GM12878 (cell line): Measurements from ENCODE around the gene RALBP1. TPM values are rescaled to one million over a fixed set of nuclear protein-coding genes. Genes with fewer than 3 reads are reported as not detected.

ENCODE experiments used
- ATAC-seq: fragments of 200-7000 bp; cut with Tn5 transposase; 3 replicates; pipeline ENCODE4 v1.9.1; 2020; ENCODE audit warnings: mild to moderate bottlenecking, moderate library complexity
- BruUV-seq: library from RNA; stranded (reverse); fragments of 400-500 nt; replicated peaks from 2 replicates; lab custom pipeline; 2021; lab: Mats Ljungman, UMichigan
- CTCF ChIA-PET: fragments of 300-600 bp; sonication (Branson Sonifier 250); formaldehyde crosslinking; extraction: SDS; loops from one replicate; lab custom pipeline; 2021; ENCODE audit warnings: inconsistent platforms; lab: Yijun Ruan, JAX
- POLR2A ChIA-PET: fragments of 350-600 bp; formaldehyde crosslinking; extraction: SDS; loops from one replicate; lab custom pipeline; 2021; ENCODE audit warnings: inconsistent platforms; lab: Charles Lee
- RAD21 ChIA-PET: fragments of 300-600 bp; sonication (Branson Sonifier 250); formaldehyde crosslinking; loops from one replicate; lab custom pipeline; 2023; ENCODE audit warnings: antibody characterized with exemption; ENCODE audit not compliant: unreplicated experiment; lab: Charles Lee
- SMC1A ChIA-PET: fragments of 300-600 bp; sonication (Branson Sonifier 250); formaldehyde crosslinking; loops from one replicate; lab custom pipeline; 2023; ENCODE audit not compliant: unreplicated experiment, uncharacterized antibody; lab: Charles Lee
- DNase-seq: peaks from one replicate; pipeline ENCODE4 v3.0.0-alpha.2; 2011; ENCODE audit warnings: low read depth, low spot score
- FAIRE-seq: peaks from 3 replicates; lab custom pipeline; 2011; peaks lifted over from hg19 to GRCh38; lab: Jason Lieb, UNC
- H2AFZ ChIP-seq: 2 replicates; pipeline ENCODE4 v1.6.0; 2011; ENCODE audit warnings: low read depth, low read length, control low read depth; ENCODE audit not compliant: control insufficient read depth
- H3K27ac ChIP-seq: 2 replicates; pipeline ENCODE4 v1.5.1; 2011; ENCODE audit warnings: control low read depth; ENCODE audit not compliant: control insufficient read depth, insufficient read depth
- H3K27me3 ChIP-seq, 2 experiments: replicated peaks in 1 of 2; 2 replicates each; pipeline versions ENCODE4 v1.6.0 to v1.6.1; 2011; ENCODE audit warnings: low read length in 1 of 2; ENCODE audit not compliant: control insufficient read depth in 2 of 2, insufficient read depth in 2 of 2
- H3K36me3 ChIP-seq, 2 experiments: 2 replicates each; pipeline ENCODE4 v1.5.1; 2011; ENCODE audit warnings: low read length in 1 of 2; ENCODE audit not compliant: control insufficient read depth in 2 of 2, insufficient read depth in 2 of 2
- H3K4me1 ChIP-seq: 2 replicates; pipeline ENCODE4 v1.6.1; 2011; ENCODE audit warnings: mild to moderate bottlenecking, low read length, moderate library complexity, mixed read lengths; ENCODE audit not compliant: control insufficient read depth, insufficient read depth
- H3K4me2 ChIP-seq: 2 replicates; pipeline ENCODE4 v1.6.0; 2011; ENCODE audit warnings: control low read depth; ENCODE audit not compliant: control insufficient read depth, insufficient read depth
- H3K4me3 ChIP-seq: fragments of 200-600 bp; sonication (generic); 2 replicates; pipeline ENCODE4 v1.5.1; 2016
- H3K79me2 ChIP-seq: 2 replicates; pipeline ENCODE4 v1.6.0; 2011; ENCODE audit warnings: low read length; ENCODE audit not compliant: control insufficient read depth, insufficient read depth
- H3K9ac ChIP-seq: 2 replicates; pipeline ENCODE4 v1.8.0; 2011; ENCODE audit warnings: low read length, control low read depth, mixed read lengths; ENCODE audit not compliant: control insufficient read depth, insufficient read depth
- H3K9me3 ChIP-seq: replicated peaks from 3 replicates; pipeline ENCODE4 v1.5.1; 2011; ENCODE audit warnings: mild to moderate bottlenecking, low read length; ENCODE audit not compliant: control insufficient read depth, insufficient read depth
- H4K20me1 ChIP-seq: 2 replicates; pipeline ENCODE4 v1.6.0; 2011; ENCODE audit not compliant: control insufficient read depth, insufficient read depth
- ATF7 ChIP-seq: fragments of 450-650 bp; IDR thresholded peaks from 2 replicates; pipeline ENCODE4 v1.6.1; 2016; ENCODE audit warnings: low read depth, mild to moderate bottlenecking
- BCLAF1 ChIP-seq: fragments of 450-650 bp; IDR thresholded peaks from 2 replicates; pipeline ENCODE4 v1.6.1; 2017; ENCODE audit warnings: antibody characterized with exemption, mild to moderate bottlenecking, moderate library complexity
- CHD4 ChIP-seq: fragments of 200-600 bp; sonication (generic); IDR thresholded peaks from 2 replicates; pipeline ENCODE4 v1.6.1; 2016; ENCODE audit warnings: mild to moderate bottlenecking
- DPF2 ChIP-seq: fragments of 450-650 bp; IDR thresholded peaks from 2 replicates; pipeline ENCODE4 v1.6.1; 2017; ENCODE audit warnings: mild to moderate bottlenecking
- IKZF1 ChIP-seq: fragments of 450-650 bp; conservative IDR thresholded peaks from 2 replicates; pipeline ENCODE4 v1.6.1; 2017; ENCODE audit warnings: antibody characterized with exemption, mild to moderate bottlenecking
- IKZF2 ChIP-seq, 2 experiments: fragments of 450-650 bp; IDR thresholded peaks; 2 replicates each; pipeline ENCODE4 v1.6.1; 2017; ENCODE audit warnings: mild to moderate bottlenecking in 2 of 2, moderate library complexity in 2 of 2
- MEF2A ChIP-seq: IDR thresholded peaks from 2 replicates; pipeline ENCODE4 v1.6.1; 2011; ENCODE audit warnings: low read depth, mild to moderate bottlenecking, low read length, moderate library complexity; ENCODE audit not compliant: insufficient read depth
- MTA2 ChIP-seq: fragments of 450-650 bp; IDR thresholded peaks from 2 replicates; pipeline ENCODE4 v1.6.1; 2016; ENCODE audit warnings: low read depth, mild to moderate bottlenecking, moderate library complexity
- NKRF ChIP-seq: fragments of 450-650 bp; conservative IDR thresholded peaks from 2 replicates; pipeline ENCODE4 v1.6.1; 2017; ENCODE audit warnings: mild to moderate bottlenecking, moderate library complexity
- PAX5 ChIP-seq: IDR thresholded peaks from 2 replicates; pipeline ENCODE4 v1.6.1; 2011; ENCODE audit warnings: low read depth, low read length, borderline replicate concordance
- PBX3 ChIP-seq: IDR thresholded peaks from 2 replicates; pipeline ENCODE4 v1.6.1; 2011; ENCODE audit warnings: mild to moderate bottlenecking, low read depth, low read length, moderate library complexity; ENCODE audit not compliant: insufficient replicate concordance
- SIN3A ChIP-seq: IDR thresholded peaks from 2 replicates; pipeline ENCODE4 v1.6.1; 2012; ENCODE audit warnings: low read depth, low read length, improper control_type of control experiment
- YY1 ChIP-seq: IDR thresholded peaks from 2 replicates; pipeline ENCODE4 v1.6.1; 2011; ENCODE audit warnings: low read depth, mild to moderate bottlenecking, low read length
- ZNF592 ChIP-seq: fragments of 450-650 bp; IDR thresholded peaks from 2 replicates; pipeline ENCODE4 v1.6.1; 2017; ENCODE audit warnings: mild to moderate bottlenecking, moderate library complexity
- WGBS: methylation state at CpG from one replicate; pipeline ENCODE4 v1.1.6; 2016; ENCODE audit warnings: low lambda C conversion rate; ENCODE audit not compliant: insufficient replicate concordance, insufficient coverage; ENCODE audit errors: missing lambda C conversion rate; 5-methylcytosine and 5-hydroxymethylcytosine counted together
- in situ Hi-C: fragments of 300-500 bp; cut with MboI; formaldehyde crosslinking; loops from 9 replicates; pipeline ENCODE4 v1.14.3; 2018; ENCODE audit warnings: mixed read lengths
- intact Hi-C: fragments of 100-400 bp; cut with micrococcal nuclease; formaldehyde crosslinking; loops from one replicate; pipeline ENCODE4 v1.14.2; 2022; ENCODE audit not compliant: unreplicated experiment
- polyA plus RNA-seq, 11 experiments: library from polyadenylated mRNA; depleted of rRNA in 4 of 11; unstranded in 6 of 11; stranded (reverse) in 5 of 11; fragments of >200 nt; fragmentation: Nextera tagmentation in 4 of 11; fragmentation: Illumina TruSeq in 1 of 11; extraction: Ambion mirVana in 4 of 11; extraction: Trizol in 1 of 11; gene quantifications; 1 replicate in 1 of 11; 2 replicates in 10 of 11; pipeline versions ENCODE4 v1.2.1 to v1.2.3, GENCODE V29; 2011 to 2016; ENCODE audit warnings: inconsistent platforms in 2 of 11, missing spikeins in 2 of 11, low read depth in 1 of 11
- total RNA-seq, 4 experiments: library from RNA; depleted of rRNA in 3 of 4; stranded (reverse); fragments of >200 nt in 3 of 4; fragmentation: Illumina TruSeq in 1 of 4; extraction: Trizol in 1 of 4; gene quantifications; 2 replicates each; pipeline versions ENCODE4 v1.2.1 to v1.2.3, GENCODE V29; 2013 to 2021

RALBP1 gene
- total and polyA plus RNA-seq, 10 of the 15 experiments (the other 5 are each of a cell fraction or from before 2014, with no cell fraction given), result 11.2 to 46.9 (median 41.8) TPM

- Histone ChIP-seq H3K4me2 (no peak overlapping the region), H4K20me1 (no peaks in the 10 kb centered on the region), H3K4me1 (peaks cover 6% of the 10 kb centered on the region), H3K9me3 (peaks cover 3% of the 10 kb centered on the region; the same call in 2 of the 3 replicates), H3K9ac (no peak overlapping the region), H3K4me3 (no peak overlapping the region), H2AFZ (no peak overlapping the region), H3K27me3 (no peaks in the 10 kb centered on the region), H3K36me3 (no peaks in the 10 kb centered on the region), H3K79me2 (peaks cover 19% of the 10 kb centered on the region), H3K27ac (0 out of 2 replicates have a peak overlapping the region, but pooled peaks have one; percentile 5)
- intact Hi-C loops, result no loop called here
- ChIA-PET RAD21 (no interaction called here), POLR2A (no interaction called here), SMC1A (interaction anchor here (1.3 to 1.4 kb wide), 2 partner anchors 19 to 21 kb away, joined by 3 read pairs; partner anchors contain the start of gene RALBP1), CTCF (interaction anchor here (1.0 kb wide), 1 partner anchor 15 kb away, joined by 3 read pairs; no protein-coding TSS in a partner anchor)
- BruUV-seq, result no TSS peak
- in situ Hi-C loops, result no loop called here
- FAIRE-seq, result no peak
- peak; percentile 98 for ATAC-seq
- DNase-seq, result peak; percentile 56
- WGBS, result 66% methylated on average over 9 of the region's 9 CpGs
- TF ChIP-seq MTA2, result no peak
- no peak for TF ChIP-seq NKRF
- TF ChIP-seq DPF2, result no peak
- no peak for TF ChIP-seq MEF2A
- TF ChIP-seq CHD4, result no peak
- TF ChIP-seq ZNF592, result peak; percentile 78
- 0 out of 2 replicates have a peak, but pooled peaks have one; percentile 14 for TF ChIP-seq YY1
- no peak for TF ChIP-seq BCLAF1
- TF ChIP-seq PAX5, result no peak
- no peak for TF ChIP-seq ATF7
- peak in 1 of 2 experiments; percentile 27; a peak in 1 of 4 replicates for TF ChIP-seq IKZF2 (IDR thresholded peaks at IDR 0.05)
- TF ChIP-seq IKZF1, result 0 out of 2 replicates have a peak, but pooled peaks have one; percentile 21
- TF ChIP-seq PBX3, result no peak
- no peak for TF ChIP-seq SIN3A
These were observed 19.5 kb downstream of the RALBP1 start for GRCh38 chr18:9494778-9495331.
